Measurements from ENCODE around the gene PER2. TPM values are rescaled to one million over a fixed set of nuclear protein-coding genes. Genes with fewer than 3 reads are reported as not detected.
"Not testable (repeated sequence)": the region's sequence is repeated elsewhere in the genome, so short reads cannot be mapped to it uniquely, and the experiment has no call there.

Gene PER2
- total and polyA plus RNA-seq, 10 of the 15 experiments (the other 5 are each of a cell fraction or from before 2014, with no cell fraction given): 1.5 to 15.1 (median 4.6) TPM

DNA sequence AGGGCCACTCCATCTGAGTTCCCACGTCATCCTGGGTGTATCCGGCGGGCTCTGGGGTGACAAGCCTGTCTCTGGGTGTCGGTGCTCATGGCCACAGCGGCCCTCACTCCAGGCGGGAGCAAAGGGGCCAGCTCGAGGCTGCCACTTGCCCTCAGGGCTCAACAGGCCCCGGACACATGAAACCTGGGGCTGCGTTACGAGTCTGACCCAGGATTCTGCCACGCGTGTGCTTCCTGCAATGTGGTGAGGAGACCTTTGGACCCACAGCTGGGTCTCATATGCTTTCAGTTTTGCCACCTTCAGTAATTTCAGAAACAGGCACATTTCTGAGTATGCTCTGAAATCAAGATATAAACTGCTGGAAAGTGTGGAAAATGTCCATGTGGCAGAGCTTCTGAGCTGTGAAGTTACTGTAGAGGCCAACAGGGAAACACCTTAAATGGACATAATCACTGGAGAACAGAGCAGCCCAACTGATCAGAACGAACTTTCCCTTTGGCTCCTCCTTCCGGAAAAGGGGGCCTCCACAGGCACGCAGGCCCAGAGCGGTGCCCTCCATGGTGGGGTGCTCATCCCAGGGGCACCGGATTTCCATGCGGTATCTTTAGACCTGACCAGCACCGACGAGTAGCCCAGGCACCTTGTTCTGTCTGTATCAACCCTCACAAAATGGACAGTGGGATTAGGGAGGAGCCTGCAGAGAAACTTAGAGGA, 14.1 kb downstream of the PER2 start (continued):
- TF ChIP-seq, protein P1, sequence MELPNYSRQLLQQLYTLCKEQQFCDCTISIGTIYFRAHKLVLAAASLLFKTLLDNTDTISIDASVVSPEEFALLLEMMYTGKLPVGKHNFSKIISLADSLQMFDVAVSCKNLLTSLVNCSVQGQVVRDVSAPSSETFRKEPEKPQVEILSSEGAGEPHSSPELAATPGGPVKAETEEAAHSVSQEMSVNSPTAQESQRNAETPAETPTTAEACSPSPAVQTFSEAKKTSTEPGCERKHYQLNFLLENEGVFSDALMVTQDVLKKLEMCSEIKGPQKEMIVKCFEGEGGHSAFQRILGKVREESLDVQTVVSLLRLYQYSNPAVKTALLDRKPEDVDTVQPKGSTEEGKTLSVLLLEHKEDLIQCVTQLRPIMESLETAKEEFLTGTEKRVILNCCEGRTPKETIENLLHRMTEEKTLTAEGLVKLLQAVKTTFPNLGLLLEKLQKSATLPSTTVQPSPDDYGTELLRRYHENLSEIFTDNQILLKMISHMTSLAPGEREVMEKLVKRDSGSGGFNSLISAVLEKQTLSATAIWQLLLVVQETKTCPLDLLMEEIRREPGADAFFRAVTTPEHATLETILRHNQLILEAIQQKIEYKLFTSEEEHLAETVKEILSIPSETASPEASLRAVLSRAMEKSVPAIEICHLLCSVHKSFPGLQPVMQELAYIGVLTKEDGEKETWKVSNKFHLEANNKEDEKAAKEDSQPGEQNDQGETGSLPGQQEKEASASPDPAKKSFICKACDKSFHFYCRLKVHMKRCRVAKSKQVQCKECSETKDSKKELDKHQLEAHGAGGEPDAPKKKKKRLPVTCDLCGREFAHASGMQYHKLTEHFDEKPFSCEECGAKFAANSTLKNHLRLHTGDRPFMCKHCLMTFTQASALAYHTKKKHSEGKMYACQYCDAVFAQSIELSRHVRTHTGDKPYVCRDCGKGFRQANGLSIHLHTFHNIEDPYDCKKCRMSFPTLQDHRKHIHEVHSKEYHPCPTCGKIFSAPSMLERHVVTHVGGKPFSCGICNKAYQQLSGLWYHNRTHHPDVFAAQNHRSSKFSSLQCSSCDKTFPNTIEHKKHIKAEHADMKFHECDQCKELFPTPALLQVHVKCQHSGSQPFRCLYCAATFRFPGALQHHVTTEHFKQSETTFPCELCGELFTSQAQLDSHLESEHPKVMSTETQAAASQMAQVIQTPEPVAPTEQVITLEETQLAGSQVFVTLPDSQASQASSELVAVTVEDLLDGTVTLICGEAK (IDR thresholded peaks at IDR 0.05; ENCODE audit: borderline replicate concordance): no peak

DNA sequence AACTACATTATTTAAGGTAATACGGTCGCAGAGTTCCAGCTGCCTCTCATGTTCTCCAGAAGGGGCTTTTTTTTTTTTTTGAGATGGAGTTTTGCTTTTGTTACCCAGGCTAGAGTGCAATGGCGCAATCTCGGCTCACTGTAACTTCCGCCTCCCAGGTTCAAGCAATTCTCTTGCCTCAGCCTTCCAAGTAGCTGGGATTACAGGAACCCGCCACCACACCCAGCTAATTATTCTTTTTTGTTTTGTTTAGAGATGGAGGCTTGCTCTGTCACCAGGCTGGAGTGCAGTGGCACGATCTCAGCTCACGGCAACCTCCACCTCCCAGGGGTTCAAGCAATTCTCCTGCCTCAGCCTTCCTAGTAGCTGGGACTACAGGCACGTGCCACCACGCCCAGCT, 15.0 kb downstream of the PER2 start:
- H2AFZ ChIP-seq (ENCODE audit: control insufficient read depth, low read depth, low read length); H3K4me1 ChIP-seq (ENCODE audit: control insufficient read depth, insufficient read depth, low read length); DNase-seq (ENCODE audit: low read depth, low spot score); FAIRE-seq; H3K4me3 ChIP-seq; H3K27me3 ChIP-seq (replicated peaks in 1 of 2; ENCODE audit: control insufficient read depth in 2 of 2, insufficient read depth in 2 of 2, low read length in 1 of 2); H4K20me1 ChIP-seq (ENCODE audit: control insufficient read depth, insufficient read depth); H3K27ac ChIP-seq (ENCODE audit: control insufficient read depth, insufficient read depth); H3K9me3 ChIP-seq (replicated peaks; ENCODE audit: control insufficient read depth, insufficient read depth, low read length); CTCF ChIA-PET; H3K9ac ChIP-seq (ENCODE audit: control insufficient read depth, insufficient read depth, low read length); BruUV-seq (replicated peaks); RAD21 ChIA-PET (ENCODE audit: unreplicated experiment); H3K79me2 ChIP-seq (ENCODE audit: control insufficient read depth, insufficient read depth, low read length); ATAC-seq; in situ Hi-C loops (cut with MboI); POLR2A ChIA-PET; intact Hi-C loops (cut with micrococcal nuclease; ENCODE audit: unreplicated experiment); H3K4me2 ChIP-seq (ENCODE audit: control insufficient read depth, insufficient read depth): not testable (repeated sequence)
- H3K36me3 ChIP-seq (ENCODE audit: control insufficient read depth in 2 of 2, insufficient read depth in 2 of 2, low read length in 1 of 2): peaks cover 19 to 35% of the 10 kb centered on the region in 2 experiments
- 91% methylated on average over 10 of the region's 10 CpGs for WGBS (ENCODE audit: insufficient coverage, insufficient replicate concordance, low lambda C conversion rate, missing lambda C conversion rate)
- SMC1A ChIA-PET (ENCODE audit: uncharacterized antibody, unreplicated experiment): interaction anchor here (0.7 kb wide), 1 partner anchor 688 kb away, joined by 3 read pairs; no protein-coding TSS in a partner anchor

All from GM12878 (cell line).